ENCODE data around the gene ADAMTS3. TPM values are rescaled to one million over a fixed set of nuclear protein-coding genes. Genes with fewer than 3 reads are reported as not detected.

Gene ADAMTS3
- total RNA-seq, 2 donors from 2014 or later: 1.2 to 2.8 TPM

DNA sequence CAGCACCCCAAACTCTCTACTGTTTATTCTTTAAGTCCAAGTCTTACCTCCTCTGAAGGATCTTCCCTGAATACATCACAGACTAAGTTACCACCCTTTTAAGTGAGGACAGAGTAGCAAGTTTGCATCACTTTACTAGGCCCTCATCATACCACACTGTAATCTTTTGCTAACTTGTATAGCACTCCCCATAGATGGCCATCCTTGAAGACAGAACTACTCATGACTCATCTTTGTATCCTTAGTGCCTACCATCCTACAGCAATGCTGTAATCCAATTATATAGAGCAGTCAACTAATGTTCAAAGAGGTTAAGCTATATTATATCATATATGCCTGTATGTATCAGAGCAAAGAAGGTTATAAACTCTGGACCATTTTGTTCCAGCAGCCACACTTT lies 101.4 kb downstream of the ADAMTS3 start:
- no peaks in the 10 kb centered on the region for H3K27me3 ChIP-seq
- H3K4me1 ChIP-seq: no peaks in the 10 kb centered on the region
- no peak for TF ChIP-seq CTCF (IDR thresholded peaks at IDR 0.05)
- H3K27ac ChIP-seq: no peak overlapping the region
- H3K9me3 ChIP-seq: no peaks in the 10 kb centered on the region
- H3K36me3 ChIP-seq: no peaks in the 10 kb centered on the region
- no peak overlapping the region for H3K4me3 ChIP-seq
- DNase-seq (ENCODE audit: low spot score): no peak

GRCh38 chr4:72463724-72464123 lies 105.3 kb downstream of the ADAMTS3 start:
- no peak for DNase-seq (ENCODE audit: low spot score)
- no peaks in the 10 kb centered on the region for H3K27me3 ChIP-seq

GRCh38 chr4:72457158-72457557 lies 111.9 kb downstream of the ADAMTS3 start:
- no peak overlapping the region for H3K4me3 ChIP-seq
- no peaks in the 10 kb centered on the region for H3K9me3 ChIP-seq
- no peak for DNase-seq (ENCODE audit: low spot score)
- no peaks in the 10 kb centered on the region for H3K36me3 ChIP-seq
- H3K27ac ChIP-seq: no peak overlapping the region
- no peaks in the 10 kb centered on the region for H3K4me1 ChIP-seq
- H3K27me3 ChIP-seq: no peaks in the 10 kb centered on the region
- no peak for TF ChIP-seq CTCF (IDR thresholded peaks at IDR 0.05)

More at GRCh38 chr4:72463724-72464123, 105.3 kb downstream of the ADAMTS3 start:
- H3K4me3 ChIP-seq: no peak overlapping the region
- no peaks in the 10 kb centered on the region for H3K36me3 ChIP-seq
- no peak overlapping the region for H3K27ac ChIP-seq
- no peak for TF ChIP-seq CTCF (IDR thresholded peaks at IDR 0.05)
- no peaks in the 10 kb centered on the region for H3K9me3 ChIP-seq
- H3K4me1 ChIP-seq: no peaks in the 10 kb centered on the region

DNA sequence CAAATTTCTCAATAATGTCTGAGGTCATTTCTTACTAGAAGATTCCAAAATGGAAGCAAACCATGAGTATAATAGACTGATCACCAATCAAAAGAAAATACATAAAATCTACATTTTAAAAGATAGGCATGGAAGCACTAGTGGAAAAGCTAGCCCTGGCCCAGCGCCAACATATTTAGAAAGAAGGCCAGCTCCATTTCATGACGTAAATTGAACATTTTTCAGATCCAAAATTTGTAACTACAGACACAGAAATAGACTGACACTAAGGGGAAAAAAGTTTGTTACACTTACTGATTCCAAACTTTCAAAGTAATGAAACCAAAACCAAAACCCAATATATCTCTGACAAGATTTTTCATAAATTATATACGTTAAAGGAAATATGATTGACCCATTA lies 117.7 kb downstream of the ADAMTS3 start:
- DNase-seq (ENCODE audit: low spot score): peak; percentile 74

GRCh38 chr4:72449705-72450104 lies 119.3 kb downstream of the ADAMTS3 start:
- DNase-seq (ENCODE audit: low spot score): no peak
- Histone ChIP-seq H3K27me3 (no peaks in the 10 kb centered on the region), H3K27ac (no peak overlapping the region)

More for the DNA sequence above, 117.7 kb downstream of the ADAMTS3 start:
- H3K27ac ChIP-seq: peak overlapping the region in 1 of 2 donors; percentile 21
- no peaks in the 10 kb centered on the region for H3K4me1 ChIP-seq
- H3K27me3 ChIP-seq: no peaks in the 10 kb centered on the region
- H3K36me3 ChIP-seq: no peaks in the 10 kb centered on the region
- no peak for TF ChIP-seq CTCF (IDR thresholded peaks at IDR 0.05)
- H3K9me3 ChIP-seq: no peaks in the 10 kb centered on the region
- H3K4me3 ChIP-seq: no peak overlapping the region

More at GRCh38 chr4:72449705-72450104, 119.3 kb downstream of the ADAMTS3 start:
- no peaks in the 10 kb centered on the region for H3K4me1 ChIP-seq
- TF ChIP-seq CTCF (IDR thresholded peaks at IDR 0.05): no peak
- H3K4me3 ChIP-seq: no peak overlapping the region
- no peaks in the 10 kb centered on the region for H3K36me3 ChIP-seq
- H3K9me3 ChIP-seq: no peaks in the 10 kb centered on the region

All from right atrium auricular region (tissue), 2 donors.